ENCODE results near the gene APOBEC3F.

Gene APOBEC3F

DNA sequence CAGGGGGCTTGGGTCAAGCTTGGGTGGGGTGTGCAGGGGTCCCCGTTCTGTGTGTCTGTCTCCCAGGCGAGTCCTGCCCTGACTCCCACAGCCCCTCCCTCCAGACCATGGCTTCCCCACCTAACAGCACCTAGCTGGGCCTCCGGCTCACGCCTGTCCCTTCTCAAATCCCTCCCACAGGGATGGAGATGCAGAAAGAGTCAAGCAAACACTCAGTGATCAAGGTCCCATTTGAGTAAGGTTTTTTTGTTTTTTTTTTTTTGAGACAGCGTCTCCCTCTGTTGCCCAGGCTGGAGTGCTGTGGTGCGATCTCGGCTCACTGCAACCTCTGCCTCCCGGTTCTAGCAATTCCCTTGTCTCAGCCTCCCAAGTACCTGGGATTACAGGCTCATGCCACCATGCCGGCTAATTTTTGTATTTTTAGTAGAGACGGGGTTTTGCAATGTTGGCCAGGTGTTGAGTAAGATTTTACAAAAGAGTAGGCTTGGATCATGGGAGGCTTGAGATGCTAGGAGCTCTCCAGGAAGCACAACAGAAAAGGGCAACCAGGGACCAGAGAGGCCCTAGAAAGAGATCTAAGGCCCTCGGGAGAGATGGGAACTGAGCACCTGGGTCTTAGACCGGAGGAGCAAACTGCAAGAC, 14.0 kb upstream of the APOBEC3F start:
- TF ChIP-seq ESRRG (CRISPR knock-in tag; IDR thresholded peaks at IDR 0.05) (no peak), ZNF8 (CRISPR knock-in tag; IDR thresholded peaks at IDR 0.05) (no peak), TCF4 (CRISPR knock-in tag; IDR thresholded peaks at IDR 0.05; ENCODE audit: borderline replicate concordance) (no peak)
- TF ChIP-seq, protein P1, sequence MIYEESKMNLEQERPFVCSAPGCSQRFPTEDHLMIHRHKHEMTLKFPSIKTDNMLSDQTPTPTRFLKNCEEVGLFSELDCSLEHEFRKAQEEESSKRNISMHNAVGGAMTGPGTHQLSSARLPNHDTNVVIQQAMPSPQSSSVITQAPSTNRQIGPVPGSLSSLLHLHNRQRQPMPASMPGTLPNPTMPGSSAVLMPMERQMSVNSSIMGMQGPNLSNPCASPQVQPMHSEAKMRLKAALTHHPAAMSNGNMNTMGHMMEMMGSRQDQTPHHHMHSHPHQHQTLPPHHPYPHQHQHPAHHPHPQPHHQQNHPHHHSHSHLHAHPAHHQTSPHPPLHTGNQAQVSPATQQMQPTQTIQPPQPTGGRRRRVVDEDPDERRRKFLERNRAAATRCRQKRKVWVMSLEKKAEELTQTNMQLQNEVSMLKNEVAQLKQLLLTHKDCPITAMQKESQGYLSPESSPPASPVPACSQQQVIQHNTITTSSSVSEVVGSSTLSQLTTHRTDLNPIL (CRISPR knock-in tag; IDR thresholded peaks at IDR 0.05; ENCODE audit: low read depth): no peak
- TF ChIP-seq, protein P2, sequence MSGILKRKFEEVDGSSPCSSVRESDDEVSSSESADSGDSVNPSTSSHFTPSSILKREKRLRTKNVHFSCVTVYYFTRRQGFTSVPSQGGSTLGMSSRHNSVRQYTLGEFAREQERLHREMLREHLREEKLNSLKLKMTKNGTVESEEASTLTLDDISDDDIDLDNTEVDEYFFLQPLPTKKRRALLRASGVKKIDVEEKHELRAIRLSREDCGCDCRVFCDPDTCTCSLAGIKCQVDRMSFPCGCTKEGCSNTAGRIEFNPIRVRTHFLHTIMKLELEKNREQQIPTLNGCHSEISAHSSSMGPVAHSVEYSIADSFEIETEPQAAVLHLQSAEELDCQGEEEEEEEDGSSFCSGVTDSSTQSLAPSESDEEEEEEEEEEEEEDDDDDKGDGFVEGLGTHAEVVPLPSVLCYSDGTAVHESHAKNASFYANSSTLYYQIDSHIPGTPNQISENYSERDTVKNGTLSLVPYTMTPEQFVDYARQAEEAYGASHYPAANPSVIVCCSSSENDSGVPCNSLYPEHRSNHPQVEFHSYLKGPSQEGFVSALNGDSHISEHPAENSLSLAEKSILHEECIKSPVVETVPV (CRISPR knock-in tag; IDR thresholded peaks at IDR 0.05): no peak
- ATAC-seq: no peak

DNA sequence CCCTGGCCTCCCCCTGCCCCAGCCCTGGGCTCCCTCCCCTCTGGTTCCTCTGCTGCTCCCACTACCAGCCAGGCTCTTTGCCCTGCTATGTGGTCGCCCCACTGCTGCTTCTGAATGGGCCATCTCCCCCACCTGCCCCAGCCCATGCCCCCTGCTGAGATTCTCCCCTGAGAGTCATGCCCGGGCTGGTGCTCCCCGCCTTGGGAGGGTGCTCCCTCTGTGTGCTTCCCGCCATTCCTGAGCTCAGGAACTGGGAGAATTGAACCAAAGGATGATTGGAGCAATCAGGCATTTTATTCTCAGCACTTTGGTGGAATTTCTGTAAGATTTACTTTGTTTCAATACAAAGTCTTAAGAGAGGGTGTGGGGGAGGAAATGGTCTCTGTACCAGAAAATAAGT, 12.9 kb upstream of the APOBEC3F start:
- ATAC-seq: no peak
- TF ChIP-seq ZNF70 (CRISPR knock-in tag; IDR thresholded peaks at IDR 0.05): no peak
- no peak for TF ChIP-seq ZFP3 (CRISPR knock-in tag; IDR thresholded peaks at IDR 0.05)
- TF ChIP-seq, protein P1 (CRISPR knock-in tag; IDR thresholded peaks at IDR 0.05; ENCODE audit: low read depth): no peak
- TF ChIP-seq BACH2 (CRISPR knock-in tag; IDR thresholded peaks at IDR 0.05; ENCODE audit: borderline replicate concordance): no peak
- no peak for TF ChIP-seq PATZ1 (CRISPR knock-in tag; IDR thresholded peaks at IDR 0.05; ENCODE audit: borderline replicate concordance)
- no peak for TF ChIP-seq TOX (CRISPR knock-in tag; IDR thresholded peaks at IDR 0.05; ENCODE audit: borderline replicate concordance)
- TF ChIP-seq ARNTL (CRISPR knock-in tag; IDR thresholded peaks at IDR 0.05; ENCODE audit: borderline replicate concordance, low read depth): no peak
- TF ChIP-seq TCF4 (CRISPR knock-in tag; IDR thresholded peaks at IDR 0.05; ENCODE audit: borderline replicate concordance): no peak
- TF ChIP-seq, protein P3, sequence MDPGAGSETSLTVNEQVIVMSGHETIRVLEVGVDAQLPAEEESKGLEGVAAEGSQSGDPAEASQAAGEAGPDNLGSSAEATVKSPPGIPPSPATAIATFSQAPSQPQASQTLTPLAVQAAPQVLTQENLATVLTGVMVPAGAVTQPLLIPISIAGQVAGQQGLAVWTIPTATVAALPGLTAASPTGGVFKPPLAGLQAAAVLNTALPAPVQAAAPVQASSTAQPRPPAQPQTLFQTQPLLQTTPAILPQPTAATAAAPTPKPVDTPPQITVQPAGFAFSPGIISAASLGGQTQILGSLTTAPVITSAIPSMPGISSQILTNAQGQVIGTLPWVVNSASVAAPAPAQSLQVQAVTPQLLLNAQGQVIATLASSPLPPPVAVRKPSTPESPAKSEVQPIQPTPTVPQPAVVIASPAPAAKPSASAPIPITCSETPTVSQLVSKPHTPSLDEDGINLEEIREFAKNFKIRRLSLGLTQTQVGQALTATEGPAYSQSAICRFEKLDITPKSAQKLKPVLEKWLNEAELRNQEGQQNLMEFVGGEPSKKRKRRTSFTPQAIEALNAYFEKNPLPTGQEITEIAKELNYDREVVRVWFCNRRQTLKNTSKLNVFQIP (CRISPR knock-in tag; IDR thresholded peaks at IDR 0.05; ENCODE audit: borderline replicate concordance, low read depth): no peak
- no peak for TF ChIP-seq PPARA (CRISPR knock-in tag; IDR thresholded peaks at IDR 0.05; ENCODE audit: borderline replicate concordance)
- no peak for TF ChIP-seq GLIS3 (CRISPR knock-in tag; IDR thresholded peaks at IDR 0.05)
- TF ChIP-seq SNAI2 (CRISPR knock-in tag; IDR thresholded peaks at IDR 0.05): no peak
- TF ChIP-seq ISL1 (CRISPR knock-in tag; IDR thresholded peaks at IDR 0.05): no peak
- TF ChIP-seq OSR1 (CRISPR knock-in tag; IDR thresholded peaks at IDR 0.05): no peak
- TF ChIP-seq, protein P2 (CRISPR knock-in tag; IDR thresholded peaks at IDR 0.05): no peak
- TF ChIP-seq CSDC2 (CRISPR knock-in tag; IDR thresholded peaks at IDR 0.05): no peak

DNA sequence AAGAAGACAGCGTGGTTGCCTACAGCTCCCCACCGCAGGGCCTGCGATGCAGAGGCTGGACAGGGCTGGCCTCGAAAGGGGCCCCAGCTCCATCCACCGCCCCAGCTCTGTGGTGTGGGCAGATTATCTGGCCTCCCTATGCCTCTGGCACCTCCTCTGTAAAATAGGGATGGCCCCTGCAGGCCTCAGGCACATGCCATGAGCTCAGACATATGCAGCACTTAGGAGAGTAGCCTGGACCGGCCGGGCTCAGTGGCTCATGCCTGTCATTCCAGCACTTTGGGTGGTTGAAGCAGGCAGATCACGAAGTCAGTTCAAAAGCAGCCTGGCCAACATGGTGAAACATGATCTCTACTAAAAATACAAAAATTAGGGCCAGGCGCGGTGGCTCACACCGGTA, 12.4 kb upstream of the APOBEC3F start:
- TF ChIP-seq TCF4 (CRISPR knock-in tag; IDR thresholded peaks at IDR 0.05; ENCODE audit: borderline replicate concordance): no peak
- TF ChIP-seq, protein P3 (CRISPR knock-in tag; IDR thresholded peaks at IDR 0.05; ENCODE audit: borderline replicate concordance, low read depth): no peak
- no peak for TF ChIP-seq ZFP30 (CRISPR knock-in tag; IDR thresholded peaks at IDR 0.05)
- TF ChIP-seq, protein P2 (CRISPR knock-in tag; IDR thresholded peaks at IDR 0.05): no peak
- ATAC-seq: no peak

All from SK-N-SH treated with all-trans-retinoic acid at 6 μM for 48 hours (cell line).